Mucosa of gallbladder (tissue), 1 donor: Measurements from ENCODE around the gene AQP11. TPM values are rescaled to one million over a fixed set of nuclear protein-coding genes. Genes with fewer than 3 reads are reported as not detected.
"Not testable (repeated sequence)": the region's sequence is repeated elsewhere in the genome, so short reads cannot be mapped to it uniquely, and the experiment has no call there.

ENCODE experiments used
- DNase-seq: peaks from one replicate; pipeline ENCODE4 v3.0.0-alpha.2; 2020; ENCODE audit warnings: low spot score
- total RNA-seq: library from RNA; stranded (reverse); gene quantifications from one replicate; pipeline ENCODE4 v1.2.1, GENCODE V29; 2021
- donor health status: DM: no; HTN: no; CAD: no.

Gene AQP11
- total RNA-seq, 1 donor from 2014 or later, result 5.5 TPM

- no peak for DNase-seq
Measured at GRCh38 chr11:77592727-77593126, 3.0 kb downstream of the AQP11 start.

GRCh38 chr11:77593883-77594282, 4.1 kb downstream of the AQP11 start:
- DNase-seq, result no peak

GRCh38 chr11:77596626-77597025, 6.9 kb downstream of the AQP11 start:
- DNase-seq, result no peak

- DNase-seq, result no peak
Measured at GRCh38 chr11:77598195-77598594, 8.4 kb downstream of the AQP11 start.

GRCh38 chr11:77602381-77603088, 12.8 kb downstream of the AQP11 start:
- no peak for DNase-seq

- DNase-seq, result no peak
Measured at GRCh38 chr11:77604281-77604680, 14.5 kb downstream of the AQP11 start.

GRCh38 chr11:77609234-77609633, 19.5 kb downstream of the AQP11 start:
- DNase-seq, result no peak

- no peak for DNase-seq
Measured at GRCh38 chr11:77611921-77612320, 22.2 kb downstream of the AQP11 start.

- no peak for DNase-seq
Measured at GRCh38 chr11:77617892-77618291, 28.1 kb downstream of the AQP11 start.

- peak; percentile 16 for DNase-seq
Measured at GRCh38 chr11:77619576-77620198, 29.9 kb downstream of the AQP11 start.

- DNase-seq, result no peak
Measured at GRCh38 chr11:77630157-77630710, 40.5 kb downstream of the AQP11 start.

GRCh38 chr11:77633926-77634325, 44.2 kb downstream of the AQP11 start:
- DNase-seq, result not testable (repeated sequence)

- DNase-seq, result no peak
Measured at GRCh38 chr11:77636731-77637344, 47.1 kb downstream of the AQP11 start.

GRCh38 chr11:77637345-77638165, 47.8 kb downstream of the AQP11 start, which contains the start of gene CLNS1A:
Gene CLNS1A, minus strand, starts transcription at chr11:77637794. Its CDS starts 80 bp downstream, at chr11:77637714.
- DNase-seq, result peak; percentile 85

- no peak for DNase-seq
Measured at GRCh38 chr11:77642228-77642627, 52.5 kb downstream of the AQP11 start.

- no peak for DNase-seq
Measured at GRCh38 chr11:77644887-77645286, 55.1 kb downstream of the AQP11 start.

GRCh38 chr11:77647654-77648305, 58.0 kb downstream of the AQP11 start:
- no peak for DNase-seq

GRCh38 chr11:77650123-77650522, 60.4 kb downstream of the AQP11 start:
- DNase-seq, result no peak

- no peak for DNase-seq
Measured at GRCh38 chr11:77654770-77655434, 65.1 kb downstream of the AQP11 start.

GRCh38 chr11:77656362-77656761, 66.6 kb downstream of the AQP11 start:
- DNase-seq, result no peak
